ENCODE measurements around the gene ZDHHC14.

The ZDHHC14 gene

GRCh38 chr6:157436944-157437336 is 56.0 kb downstream of the ZDHHC14 start:
- Histone ChIP-seq H3K9me3 (ENCODE audit: control insufficient read depth, insufficient read depth, low read length) (no peaks in the 10 kb centered on the region), H3K9me2 (replicated peaks; ENCODE audit: control insufficient read depth, low read length) (no peaks in the 10 kb centered on the region), H3K4me3 (ENCODE audit: low read length) (no peak overlapping the region), H3K27me3 (ENCODE audit: control insufficient read depth, low read length) (no peaks in the 10 kb centered on the region), H3K4me2 (ENCODE audit: low read length) (no peak overlapping the region), H3F3A (ENCODE audit: control insufficient read depth, insufficient read depth) (no peaks in the 10 kb centered on the region), H4K20me1 (ENCODE audit: control insufficient read depth, insufficient read depth, low read depth, low read length) (no peaks in the 10 kb centered on the region; the same call in 1 of the 2 replicates), H3K79me2 (ENCODE audit: control insufficient read depth, low read length) (no peaks in the 10 kb centered on the region), H3K27ac (ENCODE audit: low read depth, low read length) (no peak overlapping the region), H3K36me3 (ENCODE audit: control insufficient read depth, low read length) (no peaks in the 10 kb centered on the region), H3K4me1 (ENCODE audit: control insufficient read depth, low read length) (no peaks in the 10 kb centered on the region)
- TF ChIP-seq EZH2phosphoT487 (IDR thresholded peaks at IDR 0.05; ENCODE audit: borderline replicate concordance, low read length) (no peak), CTCF (IDR thresholded peaks at IDR 0.05; ENCODE audit: low read depth, low read length, poor library complexity, severe bottlenecking) (no peak)

- H3K9me2 ChIP-seq (replicated peaks; ENCODE audit: control insufficient read depth, low read length): no peaks in the 10 kb centered on the region
- H3K27me3 ChIP-seq (ENCODE audit: control insufficient read depth, low read length): no peaks in the 10 kb centered on the region
- no peaks in the 10 kb centered on the region for H3K4me1 ChIP-seq (ENCODE audit: control insufficient read depth, low read length)
- no peaks in the 10 kb centered on the region for H3K9me3 ChIP-seq (ENCODE audit: control insufficient read depth, insufficient read depth, low read length)
- no peak overlapping the region for H3K27ac ChIP-seq (ENCODE audit: low read depth, low read length)
- H3K36me3 ChIP-seq (ENCODE audit: control insufficient read depth, low read length): no peaks in the 10 kb centered on the region
- no peak overlapping the region for H3K4me2 ChIP-seq (ENCODE audit: low read length)
- H3F3A ChIP-seq (ENCODE audit: control insufficient read depth, insufficient read depth): no peaks in the 10 kb centered on the region
- no peak for TF ChIP-seq EZH2phosphoT487 (IDR thresholded peaks at IDR 0.05; ENCODE audit: borderline replicate concordance, low read length)
- no peak for TF ChIP-seq CTCF (IDR thresholded peaks at IDR 0.05; ENCODE audit: low read depth, low read length, poor library complexity, severe bottlenecking)
- H4K20me1 ChIP-seq (ENCODE audit: control insufficient read depth, insufficient read depth, low read depth, low read length): no peaks in the 10 kb centered on the region
- H3K79me2 ChIP-seq (ENCODE audit: control insufficient read depth, low read length): no peaks in the 10 kb centered on the region
- H3K4me3 ChIP-seq (ENCODE audit: low read length): no peak overlapping the region
Observed at GRCh38 chr6:157438611-157439111, 57.7 kb downstream of the ZDHHC14 start.

- Histone ChIP-seq H3K4me1 (ENCODE audit: control insufficient read depth, low read length) (no peaks in the 10 kb centered on the region), H3K9me2 (replicated peaks; ENCODE audit: control insufficient read depth, low read length) (no peaks in the 10 kb centered on the region), H4K20me1 (ENCODE audit: control insufficient read depth, insufficient read depth, low read depth, low read length) (no peaks in the 10 kb centered on the region), H3K27ac (ENCODE audit: low read depth, low read length) (no peak overlapping the region), H3K36me3 (ENCODE audit: control insufficient read depth, low read length) (no peaks in the 10 kb centered on the region), H3K4me2 (ENCODE audit: low read length) (no peak overlapping the region), H3K4me3 (ENCODE audit: low read length) (no peak overlapping the region), H3K9me3 (ENCODE audit: control insufficient read depth, insufficient read depth, low read length) (no peaks in the 10 kb centered on the region), H3K27me3 (ENCODE audit: control insufficient read depth, low read length) (no peaks in the 10 kb centered on the region), H3F3A (ENCODE audit: control insufficient read depth, insufficient read depth) (no peaks in the 10 kb centered on the region), H3K79me2 (ENCODE audit: control insufficient read depth, low read length) (no peaks in the 10 kb centered on the region)
- TF ChIP-seq EZH2phosphoT487 (IDR thresholded peaks at IDR 0.05; ENCODE audit: borderline replicate concordance, low read length) (no peak), CTCF (IDR thresholded peaks at IDR 0.05; ENCODE audit: low read depth, low read length, poor library complexity, severe bottlenecking) (no peak)
Observed at GRCh38 chr6:157440171-157440570, 59.2 kb downstream of the ZDHHC14 start.
